Activated gamma-delta T cell (primary cell): ENCODE measurements around the gene SRGAP2C.
"Not testable (repeated sequence)": the region's sequence is repeated elsewhere in the genome, so short reads cannot be mapped to it uniquely, and the experiment has no call there.

ENCODE experiments used
- DNase-seq: peaks from one replicate; lab custom pipeline; 2025; lab: John Stamatoyannopoulos, UW

The SRGAP2C gene

DNA sequence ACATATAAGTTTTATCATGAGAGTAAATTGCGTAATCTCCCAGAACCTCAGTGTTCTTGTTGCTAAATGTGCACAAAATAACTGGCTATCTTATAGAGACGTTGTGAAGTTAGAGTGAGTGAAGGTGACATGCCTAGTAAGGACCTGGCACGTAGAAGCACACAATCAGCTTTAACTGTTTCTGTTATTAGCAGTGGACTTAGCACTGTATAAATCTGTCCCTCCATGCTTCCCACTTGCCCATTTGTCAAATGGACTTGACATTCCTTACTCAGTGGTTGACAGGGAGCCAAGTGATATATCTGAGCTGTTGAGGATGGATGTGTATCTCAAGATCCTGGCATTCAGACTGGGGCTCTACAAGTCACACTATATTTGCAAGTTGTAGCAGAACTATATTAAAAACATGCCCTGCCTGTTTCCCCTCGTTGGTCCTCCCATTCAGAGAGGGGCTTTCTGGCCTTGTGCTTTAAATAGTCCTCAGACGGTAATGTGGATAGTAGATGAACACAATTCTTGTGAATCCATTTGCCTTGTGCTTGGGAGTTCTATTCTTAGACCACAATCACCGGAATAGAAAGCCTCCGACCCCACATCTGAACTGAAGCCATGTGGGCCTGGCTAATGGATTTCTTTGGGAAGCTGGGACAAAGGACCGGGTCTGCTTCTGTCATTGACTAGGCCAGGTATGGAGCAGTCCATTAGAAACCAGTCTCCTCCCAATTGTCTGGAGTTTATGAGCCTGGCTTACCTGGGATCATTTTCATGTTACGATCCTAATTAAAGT is 43.0 kb downstream of the SRGAP2C start:
- not testable (repeated sequence) for DNase-seq

DNA sequence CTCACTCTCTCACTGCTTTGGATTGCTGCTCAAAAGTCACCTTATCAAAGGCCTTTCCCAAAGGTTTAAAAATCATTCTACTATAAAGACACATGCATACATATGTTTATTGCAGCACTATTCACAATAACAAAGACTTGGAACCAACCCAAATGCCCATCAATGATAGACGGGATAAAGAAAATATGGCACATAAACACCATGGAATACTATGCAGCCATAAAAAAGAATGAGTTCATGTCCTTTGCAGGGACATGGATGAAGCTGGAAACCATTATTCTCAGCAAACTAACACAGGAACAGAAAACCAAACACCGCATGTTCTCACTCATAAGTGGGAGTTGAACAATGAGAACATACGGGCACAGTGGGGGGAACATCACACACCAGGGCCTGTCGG is 45.9 kb downstream of the SRGAP2C start:
- not testable (repeated sequence) for DNase-seq

DNA sequence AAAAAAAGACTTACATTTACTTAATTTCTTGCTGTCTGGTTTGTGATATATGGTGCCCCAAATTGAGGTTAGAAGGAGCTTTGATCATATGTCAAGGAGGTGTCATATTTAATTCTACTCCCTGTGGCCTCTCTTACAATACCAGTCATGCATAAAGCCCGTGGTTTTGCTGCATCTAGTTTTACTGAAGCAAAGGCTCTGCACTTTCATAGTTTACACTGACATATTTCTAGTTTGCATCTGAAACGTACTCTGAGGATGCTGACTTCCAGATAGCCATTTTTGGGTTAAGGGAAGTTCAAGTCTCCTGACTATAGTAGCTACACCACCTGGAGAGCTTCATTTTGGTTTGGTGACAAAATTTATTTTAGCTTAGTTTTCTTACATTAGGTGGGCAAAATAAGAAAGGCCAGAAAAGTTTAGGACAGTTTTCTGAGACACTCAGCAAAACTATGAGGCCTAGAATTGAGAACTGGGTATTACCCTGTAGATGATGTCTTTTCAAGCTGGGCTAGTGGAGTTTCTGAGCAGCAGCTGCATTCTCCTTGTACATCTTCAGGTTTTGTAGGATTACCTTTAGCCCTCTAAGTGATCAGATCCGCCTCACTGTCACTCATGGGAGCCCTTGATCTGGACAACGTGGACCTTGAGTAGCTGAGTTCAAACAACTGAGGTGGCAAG is 47.8 kb downstream of the SRGAP2C start:
- DNase-seq, result not testable (repeated sequence)

DNA sequence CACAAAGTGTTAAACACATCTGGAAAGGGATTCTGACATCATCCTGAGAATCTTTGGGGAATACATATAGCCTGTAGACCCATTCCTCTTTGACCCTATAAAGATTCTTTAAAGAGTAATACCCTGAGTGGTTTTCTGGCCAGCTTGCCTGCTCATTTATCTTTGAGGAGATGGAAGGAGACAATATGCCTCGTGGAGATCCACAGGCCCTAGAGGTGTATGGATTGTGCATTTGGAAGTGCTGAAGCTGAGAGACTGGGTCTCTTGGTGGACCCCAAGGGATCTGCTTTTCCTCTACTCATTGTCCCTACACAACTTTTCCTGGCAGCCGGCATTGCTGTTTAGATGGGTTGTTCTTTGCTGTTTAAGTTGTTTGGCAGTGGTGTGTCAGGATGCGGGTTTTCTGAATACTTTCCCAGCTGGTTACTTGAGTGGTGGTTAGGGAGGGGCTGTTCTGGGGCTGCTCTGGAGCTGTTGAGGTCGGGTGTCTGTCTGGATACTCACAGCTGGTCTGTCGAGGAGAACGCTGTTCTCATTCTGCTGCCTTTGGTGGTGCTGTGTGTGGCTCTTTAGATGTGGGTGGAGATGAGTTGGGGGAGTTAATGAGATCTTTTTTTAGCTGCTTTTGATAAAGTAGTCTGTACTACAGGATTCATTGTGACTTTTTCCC is 49.5 kb downstream of the SRGAP2C start:
- not testable (repeated sequence) for DNase-seq

DNA sequence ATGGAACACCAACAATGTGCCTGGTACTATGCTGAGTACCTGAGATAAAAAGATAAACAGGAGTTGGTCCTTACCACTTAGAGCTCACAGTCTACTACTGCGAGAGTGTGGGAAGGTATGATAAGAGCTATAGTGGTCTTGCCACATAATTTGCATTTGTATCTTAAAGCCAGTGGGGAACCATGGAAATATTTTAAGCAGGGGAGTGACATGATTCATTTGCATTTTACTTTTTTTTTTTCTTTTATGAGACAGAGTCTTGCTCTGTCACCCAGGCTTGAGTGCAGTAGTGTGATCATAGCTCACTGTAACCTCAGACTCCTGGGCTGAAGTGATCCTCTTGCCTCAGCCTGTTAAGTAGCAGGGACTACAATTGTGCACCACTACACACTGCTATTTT is 53.6 kb downstream of the SRGAP2C start:
- DNase-seq, result not testable (repeated sequence)

DNA sequence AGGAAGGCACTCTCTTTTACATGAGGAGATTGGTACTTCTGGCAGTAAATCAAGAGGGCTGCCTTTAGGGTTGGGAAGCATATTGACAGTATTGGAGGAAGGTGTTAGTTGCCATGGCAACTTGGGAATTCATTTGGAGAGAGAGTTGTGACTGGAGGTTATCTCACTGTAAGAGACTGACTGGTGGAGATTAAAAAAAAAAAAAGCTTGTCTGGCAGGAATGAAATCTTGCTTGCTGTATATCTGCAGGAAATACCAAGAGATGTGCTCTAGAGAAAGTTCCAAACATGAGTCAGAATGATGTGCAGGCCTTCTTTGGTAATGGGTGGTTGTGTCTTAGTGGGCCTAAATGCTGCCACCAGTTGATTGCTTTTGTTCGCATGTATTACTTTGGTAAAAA is 59.1 kb downstream of the SRGAP2C start:
- DNase-seq, result not testable (repeated sequence)

DNA sequence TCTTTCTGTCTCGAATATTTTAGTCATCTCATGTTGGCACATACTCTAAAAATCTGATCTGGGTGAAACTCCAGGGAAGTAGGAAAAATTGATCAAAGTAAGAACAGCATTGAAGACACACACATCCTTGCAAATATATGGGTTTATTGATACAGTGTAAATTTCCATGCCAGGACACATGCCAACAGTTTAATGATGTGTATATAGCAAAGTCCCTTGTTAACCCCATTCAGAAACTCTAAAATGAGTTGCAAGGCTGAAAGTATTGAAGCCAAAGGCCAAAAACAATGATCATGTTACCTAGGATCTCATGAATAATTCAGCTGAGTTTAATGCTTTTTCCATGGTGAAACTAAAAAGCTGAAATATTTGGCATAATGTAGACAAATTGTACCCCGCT is 61.6 kb downstream of the SRGAP2C start:
- not testable (repeated sequence) for DNase-seq

DNA sequence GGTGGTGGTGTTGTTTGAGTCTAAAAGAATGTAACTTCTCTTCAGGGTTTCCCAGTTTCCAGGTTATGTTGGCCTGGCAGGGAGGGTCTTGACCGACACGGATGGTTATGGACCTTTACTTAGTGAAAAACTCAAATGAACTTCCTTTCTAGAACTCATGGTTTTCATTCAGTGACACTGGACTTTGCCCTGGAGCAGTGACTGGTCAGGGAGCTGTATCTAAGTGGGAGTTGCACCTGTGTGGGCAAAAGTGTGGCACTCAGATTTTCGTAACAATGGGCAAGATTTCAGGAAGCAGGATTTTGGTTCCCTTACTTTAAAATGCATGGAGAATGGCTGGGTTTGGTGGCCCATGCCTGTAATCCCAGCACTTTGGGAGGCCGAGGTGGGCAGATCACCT is 67.9 kb downstream of the SRGAP2C start:
- not testable (repeated sequence) for DNase-seq

DNA sequence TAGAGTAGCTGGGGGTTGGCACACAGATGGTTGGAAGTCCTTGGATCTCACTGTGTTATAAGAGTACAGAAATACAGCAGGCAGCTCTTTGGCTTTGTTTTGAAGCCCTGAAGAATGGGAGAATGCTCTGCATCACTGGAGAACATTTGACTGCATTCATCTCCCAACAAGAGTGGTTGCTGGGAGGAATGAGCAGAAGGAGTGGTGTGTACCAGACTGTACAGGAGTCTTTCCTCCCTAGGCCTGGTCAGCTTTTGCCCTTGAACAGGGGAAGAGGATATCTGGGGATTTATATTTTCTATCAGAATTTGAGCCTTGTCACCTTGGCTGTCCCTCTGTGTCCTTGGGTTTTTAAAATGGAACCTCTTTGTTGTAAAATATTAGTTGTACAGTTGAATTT is 69.8 kb downstream of the SRGAP2C start:
- not testable (repeated sequence) for DNase-seq

DNA sequence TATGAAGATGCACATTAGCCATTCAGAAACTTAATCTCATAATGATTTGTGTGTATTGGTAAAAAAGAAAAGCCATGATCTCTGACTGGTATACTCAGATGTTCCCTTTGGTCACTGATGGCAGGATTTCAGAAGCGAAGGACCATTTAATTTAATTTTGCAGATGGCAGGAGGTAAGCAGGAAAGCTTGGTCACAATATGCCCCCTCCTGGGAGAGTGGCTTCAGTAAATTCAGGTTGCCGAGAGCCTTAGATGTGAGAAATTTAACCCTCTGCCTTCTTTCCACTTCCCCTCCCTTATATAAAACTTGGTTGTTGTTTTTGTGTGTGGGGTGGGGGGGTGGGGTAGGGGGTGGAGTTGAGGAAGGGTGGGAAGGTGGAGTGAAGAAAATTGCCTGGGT is 72.9 kb downstream of the SRGAP2C start:
- not testable (repeated sequence) for DNase-seq

DNA sequence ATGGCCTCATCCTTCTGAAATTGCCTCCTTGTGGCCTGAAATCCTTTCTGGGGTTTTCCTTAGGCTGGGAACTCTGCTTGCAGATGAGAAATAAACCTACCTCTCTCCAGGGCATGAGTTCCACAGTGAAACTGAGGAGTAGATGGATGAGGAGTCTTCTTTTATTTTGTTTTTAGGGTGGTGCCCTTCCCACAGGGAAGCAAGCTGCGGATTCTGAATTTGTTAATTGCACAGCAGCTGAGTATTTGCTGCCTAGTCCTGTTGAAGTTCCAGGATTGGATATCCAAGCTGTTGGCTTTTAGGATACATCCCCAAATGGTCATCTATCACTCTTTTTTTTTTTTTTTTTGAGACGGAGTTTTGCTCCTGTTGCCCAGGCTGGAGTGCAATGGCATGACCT is 73.4 kb downstream of the SRGAP2C start:
- DNase-seq, result not testable (repeated sequence)

DNA sequence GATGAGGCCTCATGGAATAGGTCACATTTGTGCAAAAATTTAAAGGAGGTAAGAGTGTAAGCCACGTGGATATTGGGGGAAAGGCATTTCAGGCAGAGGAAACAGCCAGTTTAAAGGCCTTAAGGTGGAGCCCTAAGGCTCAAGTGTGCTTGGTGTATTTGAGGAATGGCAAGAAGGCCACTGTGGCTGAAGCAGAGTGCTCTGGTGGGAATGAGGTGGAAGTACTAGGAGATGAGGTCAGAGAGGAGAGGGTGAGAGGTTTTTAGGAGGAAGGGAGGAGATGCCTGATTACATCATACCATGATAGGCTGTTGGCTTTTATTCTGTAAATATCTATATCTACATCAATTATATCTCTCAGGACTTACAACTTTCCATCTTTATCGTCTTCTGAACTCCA is 75.4 kb downstream of the SRGAP2C start:
- DNase-seq, result not testable (repeated sequence)

DNA sequence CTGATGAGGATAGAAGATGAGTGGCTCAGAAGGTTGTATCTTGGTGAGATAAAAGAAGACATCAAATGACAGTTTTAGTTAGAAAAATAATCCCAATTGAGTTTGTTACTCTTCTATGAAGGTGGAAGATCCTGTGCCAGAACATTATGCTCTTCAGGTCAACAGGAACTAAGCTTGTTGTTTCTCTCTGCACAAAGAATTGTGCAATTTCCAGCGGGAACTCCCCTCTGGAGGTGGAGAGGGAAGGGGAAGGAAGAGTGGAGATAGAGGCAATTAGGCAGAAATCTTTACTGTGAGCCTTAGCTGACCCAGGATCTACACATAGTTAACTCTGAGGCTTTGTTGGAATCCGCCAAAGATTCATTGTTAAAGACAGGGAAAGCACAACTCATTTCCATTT is 77.4 kb downstream of the SRGAP2C start:
- not testable (repeated sequence) for DNase-seq

DNA sequence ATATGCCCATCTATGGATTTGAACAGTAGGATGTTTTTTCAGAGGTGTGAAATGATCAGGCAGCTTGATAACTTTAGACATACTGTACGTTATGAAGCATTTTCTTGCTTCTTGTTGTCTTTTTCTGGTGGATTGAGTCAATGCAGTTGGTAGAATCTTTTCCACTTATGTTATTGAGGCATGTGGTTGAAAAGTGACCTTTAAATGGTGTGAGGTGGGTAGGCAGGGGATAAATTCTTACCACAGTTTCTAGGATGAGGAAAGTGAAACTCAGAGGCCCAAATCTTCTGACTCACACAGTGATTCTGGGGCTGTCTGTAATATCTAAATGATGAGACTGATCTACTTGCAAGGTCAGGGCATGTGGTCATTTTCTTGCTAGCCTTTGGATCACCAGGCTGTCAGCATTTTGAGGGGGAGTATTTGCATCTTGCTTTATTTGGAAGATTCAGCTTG is 79.0 kb downstream of the SRGAP2C start:
- not testable (repeated sequence) for DNase-seq

DNA sequence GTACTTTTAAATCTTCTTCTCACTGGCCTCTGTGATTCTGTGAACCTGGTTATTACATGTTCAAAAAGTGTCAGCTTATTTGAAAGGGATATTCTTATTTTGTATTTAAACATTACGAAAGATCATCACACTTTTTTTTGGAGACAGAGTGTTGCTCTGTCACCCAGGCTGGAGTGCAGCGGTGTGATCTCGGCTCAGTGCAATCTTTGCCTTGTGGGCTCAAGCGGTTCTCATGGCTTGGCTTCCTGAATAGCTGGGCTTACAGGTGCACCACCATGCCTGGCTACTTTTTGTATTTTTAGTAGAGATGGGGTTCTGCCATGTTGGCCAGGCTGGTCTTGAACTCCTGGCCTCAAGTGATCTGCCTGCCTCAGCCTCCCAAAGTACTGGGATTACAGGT is 82.3 kb downstream of the SRGAP2C start:
- not testable (repeated sequence) for DNase-seq

DNA sequence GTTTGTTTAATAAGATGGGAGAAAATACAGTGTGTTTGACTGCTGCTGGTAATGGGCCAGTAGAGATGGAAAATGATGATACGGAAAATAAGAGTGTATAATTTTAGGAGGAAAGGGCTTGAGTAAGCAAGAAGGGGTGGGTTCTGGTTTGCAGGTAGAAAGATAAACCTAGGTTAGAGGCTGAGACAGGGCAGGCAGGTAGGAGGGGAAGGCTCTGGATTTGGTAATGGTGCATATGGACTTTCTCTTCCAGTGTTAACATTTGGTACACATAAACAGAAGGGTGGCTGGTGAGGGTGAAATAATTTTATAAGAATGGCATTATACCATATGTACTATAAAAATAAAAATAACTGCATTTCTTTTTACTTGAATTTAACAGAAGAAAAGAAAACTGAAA is 84.5 kb downstream of the SRGAP2C start:
- DNase-seq, result not testable (repeated sequence)

DNA sequence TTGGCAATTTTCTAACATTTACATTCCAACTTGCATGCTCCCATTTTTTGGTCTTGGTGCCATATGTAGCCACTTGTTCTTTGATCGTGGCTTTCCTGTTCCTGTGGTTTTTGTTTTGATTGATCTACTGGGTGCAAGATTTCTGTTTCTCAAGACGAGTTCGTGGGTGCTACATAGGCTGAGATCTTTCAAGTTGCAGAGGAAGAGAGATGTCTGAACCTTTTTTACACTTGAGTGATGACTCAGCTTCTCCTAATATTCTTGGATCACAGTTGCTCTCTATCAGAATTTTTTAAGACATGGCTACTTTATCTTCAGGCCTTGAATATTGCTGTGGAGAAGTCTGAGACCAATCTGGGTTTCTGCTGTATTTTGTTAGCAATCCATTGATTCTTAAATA is 85.2 kb downstream of the SRGAP2C start:
- not testable (repeated sequence) for DNase-seq

DNA sequence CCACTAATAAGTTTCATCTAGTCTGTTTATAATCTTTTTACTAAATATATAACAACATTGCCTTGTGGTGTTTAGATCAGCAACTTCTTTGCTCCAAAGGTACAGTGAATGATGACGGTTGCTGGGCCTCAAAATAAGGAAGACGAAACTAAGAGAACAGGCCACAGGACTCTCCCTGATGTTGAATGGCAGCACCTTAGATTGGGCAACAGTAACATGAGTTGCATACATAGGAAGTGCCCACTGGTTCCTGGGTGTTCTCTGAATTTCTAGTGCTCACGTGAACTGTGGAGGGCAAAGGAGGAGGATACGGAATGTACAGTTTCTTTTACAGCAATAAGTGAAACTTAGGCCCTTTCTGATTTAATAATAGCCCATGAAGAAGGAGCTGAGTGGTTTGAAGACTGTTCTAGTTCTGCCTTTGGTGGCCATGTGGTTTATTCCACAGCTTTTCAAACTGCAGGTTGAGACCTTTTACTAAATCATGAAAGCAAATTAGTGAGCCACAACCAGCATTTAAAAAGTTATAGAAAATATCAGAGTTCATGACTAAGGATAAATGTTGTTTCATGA is 86.5 kb downstream of the SRGAP2C start:
- not testable (repeated sequence) for DNase-seq

DNA sequence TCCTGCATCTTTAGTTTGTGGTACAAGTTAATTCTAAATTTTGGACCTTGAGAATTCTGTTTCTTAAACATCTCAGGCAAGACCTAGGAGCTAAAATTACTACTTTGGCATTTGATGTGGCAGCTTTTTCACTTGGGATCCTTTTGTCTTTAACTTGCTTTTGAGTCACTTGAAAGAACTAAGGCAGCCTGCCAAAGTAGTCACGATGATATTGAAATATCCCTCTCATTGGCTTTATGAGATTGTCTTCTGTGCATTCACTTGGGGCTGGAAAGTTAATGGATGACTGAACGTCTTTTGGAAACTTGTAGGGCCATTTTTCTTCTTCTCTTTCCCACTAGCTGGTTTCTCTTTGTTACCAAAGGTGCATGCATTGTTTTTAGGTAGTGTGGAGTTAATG is 90.7 kb downstream of the SRGAP2C start:
- not testable (repeated sequence) for DNase-seq

DNA sequence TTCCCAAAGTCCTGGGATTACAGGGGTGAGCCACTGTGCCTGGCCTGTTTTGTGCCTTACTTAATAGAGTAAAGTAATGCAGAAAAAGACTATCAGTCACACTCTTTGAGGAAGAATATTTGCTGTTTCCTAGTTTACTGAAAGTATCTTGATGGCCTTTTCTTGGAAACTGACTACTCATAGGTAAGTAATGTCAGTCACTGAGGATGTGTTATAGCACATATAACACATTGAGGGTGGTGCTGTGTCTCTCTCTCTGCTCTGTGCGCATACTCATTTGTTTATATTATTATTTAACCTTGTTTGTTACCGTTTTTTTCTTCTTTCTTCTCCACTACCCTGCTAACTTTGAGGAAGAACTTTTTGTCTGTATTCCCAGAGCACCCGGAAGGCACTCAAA is 93.4 kb downstream of the SRGAP2C start:
- DNase-seq, result not testable (repeated sequence)

DNA sequence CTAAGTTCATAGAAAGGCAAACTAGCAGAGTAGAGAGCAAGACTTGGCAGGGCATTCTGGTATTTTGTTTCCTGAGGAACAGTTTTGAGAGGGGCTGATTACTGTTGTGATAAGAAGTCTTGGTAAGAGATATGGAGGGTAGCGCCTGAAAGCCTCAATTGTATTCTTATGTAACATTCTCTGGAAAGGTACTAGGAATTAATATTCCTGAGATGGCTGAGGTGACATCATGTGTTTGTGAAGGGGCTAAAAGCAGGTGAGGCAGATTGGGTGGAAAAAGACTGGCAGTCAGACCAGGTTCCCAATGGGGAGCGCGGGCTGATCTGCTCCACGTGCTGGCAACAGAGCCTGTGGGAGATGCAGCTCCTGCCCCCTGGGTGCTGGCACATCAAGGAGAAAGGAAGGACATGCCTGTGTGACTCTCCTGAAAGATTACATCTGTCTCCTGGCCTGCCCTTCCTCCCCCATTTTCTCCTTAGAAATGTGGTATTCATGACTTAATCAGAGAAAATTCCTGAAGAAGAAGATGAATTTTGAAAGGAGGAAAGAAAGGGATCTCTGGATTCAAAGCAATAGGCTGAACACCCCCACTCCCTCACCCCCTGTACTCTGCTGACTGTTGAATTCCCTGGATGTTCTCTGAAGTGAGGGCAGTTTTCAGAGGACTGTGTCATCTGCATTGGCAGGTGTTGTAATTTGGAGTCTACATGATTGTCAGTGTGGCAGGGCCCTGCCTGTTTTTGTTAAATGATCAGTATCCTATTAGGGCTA is 94.2 kb downstream of the SRGAP2C start:
- DNase-seq, result not testable (repeated sequence)

DNA sequence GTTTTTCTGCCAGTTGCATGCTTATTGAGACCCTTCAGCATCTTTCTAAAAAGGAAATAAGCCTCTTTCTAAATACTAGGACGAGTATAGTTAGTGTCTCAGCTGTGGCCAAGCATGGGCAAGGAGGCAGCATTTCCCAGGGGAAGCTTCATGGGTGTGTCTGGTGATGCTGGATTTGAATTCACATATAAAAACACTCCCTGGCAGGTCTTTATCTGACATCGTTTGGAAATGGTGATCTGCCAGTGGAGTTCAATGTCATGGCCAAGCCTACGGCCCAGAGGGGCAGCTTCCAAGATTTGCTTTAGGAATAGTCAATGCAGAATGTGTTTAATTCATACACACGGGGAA is 94.7 kb downstream of the SRGAP2C start:
- DNase-seq, result not testable (repeated sequence)
